AG04449 (cell line): Measurements from ENCODE around the gene LBR.
"Not testable (repeated sequence)": the region's sequence is repeated elsewhere in the genome, so short reads cannot be mapped to it uniquely, and the experiment has no call there.

Source experiments
- CTCF ChIA-PET: fragments of 350-600 bp; formaldehyde crosslinking; extraction: SDS; loops from one replicate; lab custom pipeline; 2021; ENCODE audit warnings: antibody characterized with exemption; lab: Yijun Ruan, JAX
- POLR2A ChIA-PET: fragments of 400-600, 350-600 bp; formaldehyde crosslinking; extraction: SDS; loops from one replicate; lab custom pipeline; 2020; ENCODE audit warnings: antibody characterized with exemption, inconsistent platforms; lab: Yijun Ruan, JAX
- DNase-seq: peaks from one replicate; pipeline ENCODE4 v3.0.0-alpha.2; 2010; ENCODE audit warnings: low read depth, low spot score
- H3K4me3 ChIP-seq: 2 replicates; pipeline ENCODE4 v1.5.1; 2011; ENCODE audit warnings: low read depth, mild to moderate bottlenecking, control low read depth, low read length
- CTCF ChIP-seq: IDR thresholded peaks from one replicate; pipeline ENCODE4 v1.5.1; 2011; ENCODE audit warnings: mild to moderate bottlenecking, moderate library complexity, low read length, control low read depth, inconsistent platforms; ENCODE audit not compliant: insufficient read depth; ENCODE audit errors: missing control alignments

Gene LBR

GRCh38 chr1:225474439-225474985 lies 46.7 kb upstream of the LBR start:
- ChIA-PET CTCF (interaction anchor here (0.5 to 14.9 kb wide), 71 partner anchors 10 to 560 kb away, joined by 3 to 332 read pairs (median 5); partner anchors contain the start of genes EPHX1, PYCR2, SRP9 and TMEM63A), POLR2A (no interaction called here)
- no peak overlapping the region for H3K4me3 ChIP-seq
- DNase-seq = no peak
- no peak for TF ChIP-seq CTCF

- DNase-seq, POLR2A ChIA-PET, H3K4me3 ChIP-seq: not testable (repeated sequence)
- CTCF ChIA-PET = interaction anchor here (0.7 to 14.9 kb wide), 36 partner anchors 9 to 589 kb away, joined by 3 to 332 read pairs (median 6); partner anchors contain the start of genes H3-3A, PYCR2, SRP9 and TMEM63A
These were observed 46.0 kb upstream of the LBR start for GRCh38 chr1:225473676-225474438.

GRCh38 chr1:225473266-225473665 lies 45.4 kb upstream of the LBR start:
- CTCF ChIA-PET = interaction anchor here (0.7 to 14.9 kb wide), 18 partner anchors 8 to 590 kb away, joined by 3 to 332 read pairs (median 7); partner anchors contain the start of genes H3-3A, SRP9 and TMEM63A
- H3K4me3 ChIP-seq, POLR2A ChIA-PET, DNase-seq: not testable (repeated sequence)

- ChIA-PET CTCF (interaction anchor here (1.0 to 12.6 kb wide), 9 partner anchors 303 to 515 kb away, joined by 3 to 190 read pairs (median 10); partner anchors contain the start of genes SRP9 and TMEM63A), POLR2A (no interaction called here)
- no peak for TF ChIP-seq CTCF
These were observed 43.8 kb upstream of the LBR start for GRCh38 chr1:225471453-225472301.

GRCh38 chr1:225471109-225471452 lies 43.2 kb upstream of the LBR start:
- CTCF ChIA-PET = interaction anchor here (1.0 to 12.6 kb wide), 8 partner anchors 301 to 516 kb away, joined by 3 to 190 read pairs (median 7); partner anchors contain the start of genes SRP9 and TMEM63A
- no peak overlapping the region for H3K4me3 ChIP-seq
- DNase-seq = no peak
- TF ChIP-seq CTCF = no peak
- POLR2A ChIA-PET = no interaction called here

More at GRCh38 chr1:225471453-225472301, 43.8 kb upstream of the LBR start:
- no peak for DNase-seq
- H3K4me3 ChIP-seq = no peak overlapping the region

GRCh38 chr1:225470211-225471108 lies 42.6 kb upstream of the LBR start:
- DNase-seq = no peak
- H3K4me3 ChIP-seq = no peak overlapping the region
- POLR2A ChIA-PET = no interaction called here
- peak; percentile 4 for TF ChIP-seq CTCF
- CTCF ChIA-PET = interaction anchor here (1.0 to 12.6 kb wide), 7 partner anchors 8 to 516 kb away, joined by 3 to 190 read pairs (median 4); partner anchors contain the start of gene SRP9
